ENCODE data around the gene LSAMP.

DNA sequence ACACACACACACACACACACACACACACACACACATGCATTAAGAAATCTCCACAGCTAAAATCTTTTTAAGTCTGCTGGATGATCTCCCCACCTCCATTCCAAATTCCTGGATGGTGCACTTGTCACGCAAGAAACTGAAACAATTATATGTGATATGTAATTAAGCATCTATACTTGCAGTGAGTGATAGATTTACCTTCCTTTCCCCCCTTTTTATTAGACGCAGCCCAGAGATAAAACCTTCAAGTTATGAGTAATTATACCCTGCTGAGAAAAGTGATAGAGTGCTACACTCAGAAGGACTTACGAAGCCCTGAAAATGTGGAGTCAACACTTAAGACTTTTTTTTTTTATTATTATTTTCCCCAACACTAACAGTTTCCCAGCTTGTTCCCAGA lies 255.2 kb downstream of the LSAMP start:
- TF ChIP-seq CTCF (IDR thresholded peaks at IDR 0.05), result no peak
- no peak for TF ChIP-seq POLR2A (IDR thresholded peaks at IDR 0.05)
